Adrenal gland (tissue), 12 donors: ENCODE measurements around the gene SIDT1. TPM values are rescaled to one million over a fixed set of nuclear protein-coding genes. Genes with fewer than 3 reads are reported as not detected.

Source experiments
- DNase-seq, 7 donors: peaks; one replicate each; pipeline ENCODE4 v3.0.0-alpha.2; 2019 to 2020
- H3K27ac ChIP-seq, 5 donors: fragments of 200-600 bp; sonication (generic) in 4 of 5; 1 replicate in 3 of 5; 2 replicates in 2 of 5; pipeline versions ENCODE4 v1.5.1 to v1.8.0; 2016 to 2020; ENCODE audit warnings: mild to moderate bottlenecking in 1 of 5
- H3K27me3 ChIP-seq: fragments of 200-600 bp; 2 replicates; pipeline ENCODE4 v1.8.0; 2021
- H3K36me3 ChIP-seq, 2 donors: fragments of 200-600 bp; replicated peaks in 1 of 2; 1 replicate in 1 of 2; 2 replicates in 1 of 2; pipeline versions ENCODE4 v1.5.1 to v1.8.0; 2018 to 2022
- H3K4me1 ChIP-seq, 2 donors: fragments of 200-600 bp; replicated peaks in 1 of 2; 1 replicate in 1 of 2; 2 replicates in 1 of 2; pipeline versions ENCODE4 v1.5.1 to v1.8.0; 2018 to 2021
- H3K4me3 ChIP-seq, 4 donors: fragments of 200-600 bp; sonication (generic) in 3 of 4; one replicate each; pipeline ENCODE4 v1.5.1; 2016 to 2018
- H3K9me3 ChIP-seq, 3 donors: fragments of 200-600 bp; sonication (generic) in 1 of 3; replicated peaks in 1 of 3; 1 replicate in 2 of 3; 2 replicates in 1 of 3; pipeline versions ENCODE4 v1.5.1 to v1.8.0; 2016 to 2021
- CTCF ChIP-seq, 6 experiments: fragments of 450-650 bp in 4 of 6; fragments of 200-600 bp in 2 of 6; sonication (generic) in 1 of 6; IDR thresholded peaks; 1 replicate in 5 of 6; 2 replicates in 1 of 6; pipeline versions ENCODE4 v1.5.1 to v1.8.0; 2016 to 2021; ENCODE audit warnings: antibody characterized with exemption in 6 of 6, mild to moderate bottlenecking in 2 of 6, moderate library complexity in 1 of 6
- POLR2A ChIP-seq, 2 donors: fragments of 450-650 bp; IDR thresholded peaks; one replicate each; pipeline ENCODE4 v1.6.1; 2017; ENCODE audit warnings: antibody characterized with exemption in 2 of 2, mild to moderate bottlenecking in 2 of 2, moderate library complexity in 1 of 2
- WGBS, 4 donors: extraction: QIAGEN DNeasy Blood & Tissue Kit in 2 of 4; methylation state at CpG; one replicate each; pipeline versions ENCODE4 v1.1.5 to v1.1.7; 2013 to 2017; 5-methylcytosine and 5-hydroxymethylcytosine counted together
- intact Hi-C, 2 donors: fragments of 100-400 bp; cut with DNase I; formaldehyde crosslinking; loops; one replicate each; pipeline versions ENCODE4 v1.14.1 to v1.15.0; 2022 to 2023
- polyA plus RNA-seq, 3 donors: library from polyadenylated mRNA; stranded (reverse); fragments of 200-250 nt in 2 of 3; fragments of 350-450 nt in 1 of 3; fragmentation: Illumina TruSeq in 1 of 3; extraction: RNeasy Lipid Tissue Mini Kit (QIAGEN cat#74804) in 1 of 3; gene quantifications; one replicate each; pipeline ENCODE4 v1.2.3, GENCODE V29; 2013 to 2014
- total RNA-seq, 9 donors: library from RNA; depleted of rRNA in 4 of 9; stranded (reverse); fragments of >200 nt in 4 of 9; fragments of 120-200 nt in 1 of 9; fragmentation: NEBNext Ultra II Directional in 1 of 9; extraction: Animal tissue kit (Norgen Biotek cat#: 25700) in 1 of 9; gene quantifications; one replicate each; pipeline versions ENCODE4 v1.1.0 to v1.2.4, GENCODE V29; 2013 to 2023
- donor health status: healthy with polysubstance abuse.
- donor health status: Bipolar disorder and iron deficiency.
- donor health status: DM: yes; HTN: yes; CAD: no.
- donor health status: DM: no; HTN: no; CAD: no.
- donor health status: DM: no; HTN: no; CAD: no.
- donor health status: DM: yes; HTN: yes; CAD: no.

The SIDT1 gene
- total and polyA plus RNA-seq, 12 donors = 0.18 to 3.6 (median 2.3) TPM

GRCh38 chr3:113663761-113664160 lies 131.4 kb downstream of the SIDT1 start:
- no peaks in the 10 kb centered on the region for H3K9me3 ChIP-seq
- H3K4me1 ChIP-seq = no peaks in the 10 kb centered on the region
- H3K36me3 ChIP-seq = peaks cover 0 to 23% of the 10 kb centered on the region in 2 donors
- intact Hi-C loops = no loop called here
- H3K27ac ChIP-seq = no peak overlapping the region
- H3K4me3 ChIP-seq = no peak overlapping the region
- no peak for DNase-seq
- WGBS, 4 donors = 84 to 96% (median 89%) methylated on average over 1 of the region's 1 CpG
- no peaks in the 10 kb centered on the region for H3K27me3 ChIP-seq
- TF ChIP-seq CTCF (IDR thresholded peaks at IDR 0.05) (no peak), POLR2A (IDR thresholded peaks at IDR 0.05) (no peak)

GRCh38 chr3:113664523-113665094 lies 132.3 kb downstream of the SIDT1 start:
- H3K9me3 ChIP-seq = no peaks in the 10 kb centered on the region
- H3K36me3 ChIP-seq = peaks cover 0 to 16% of the 10 kb centered on the region in 2 donors
- no peak overlapping the region for H3K27ac ChIP-seq
- H3K4me3 ChIP-seq = no peak overlapping the region
- intact Hi-C loops = no loop called here
- no peak for DNase-seq
- no peaks in the 10 kb centered on the region for H3K27me3 ChIP-seq
- H3K4me1 ChIP-seq = no peaks in the 10 kb centered on the region
- TF ChIP-seq POLR2A (IDR thresholded peaks at IDR 0.05) = no peak
- no peak for TF ChIP-seq CTCF (IDR thresholded peaks at IDR 0.05)

GRCh38 chr3:113668015-113668414 lies 135.7 kb downstream of the SIDT1 start:
- DNase-seq = no peak
- Histone ChIP-seq H3K36me3 (no peaks in the 10 kb centered on the region), H3K9me3 (no peaks in the 10 kb centered on the region), H3K27ac (no peak overlapping the region), H3K4me3 (no peak overlapping the region), H3K27me3 (no peaks in the 10 kb centered on the region), H3K4me1 (no peaks in the 10 kb centered on the region)
- no peak for TF ChIP-seq CTCF (IDR thresholded peaks at IDR 0.05)
- TF ChIP-seq POLR2A (IDR thresholded peaks at IDR 0.05) = no peak
- intact Hi-C loops = no loop called here
- WGBS, 4 donors = 45 to 77% (median 61%) methylated on average over 4 of the region's 4 CpGs

- peaks cover 0 to 21% of the 10 kb centered on the region in 2 donors for H3K36me3 ChIP-seq
- no peaks in the 10 kb centered on the region for H3K9me3 ChIP-seq
- H3K4me1 ChIP-seq = no peaks in the 10 kb centered on the region
- whole genome bisulfite sequencing, 4 donors = 81 to 92% (median 89%) methylated on average over 4 of the region's 4 CpGs
- no peak overlapping the region for H3K27ac ChIP-seq
- TF ChIP-seq POLR2A (IDR thresholded peaks at IDR 0.05) (no peak), CTCF (IDR thresholded peaks at IDR 0.05) (no peak)
- no peak overlapping the region for H3K4me3 ChIP-seq
- intact Hi-C loops = no loop called here
- DNase-seq = no peak
- H3K27me3 ChIP-seq = no peaks in the 10 kb centered on the region
Observed at GRCh38 chr3:113673593-113673992, 141.2 kb downstream of the SIDT1 start.
